Left cardiac atrium (tissue), 4 donors: ENCODE data around the gene KLF15. TPM values are rescaled to one million over a fixed set of nuclear protein-coding genes. Genes with fewer than 3 reads are reported as not detected.
A peak's percentile ranks its signal among the peaks of the same experiment; 100 is the strongest.

ENCODE experiments used
- ATAC-seq, 2 donors: fragments of 200-7000 bp; cut with Tn5 transposase; one replicate each; pipeline ENCODE4 v1.9.1; 2020; ENCODE audit warnings: mild to moderate bottlenecking in 2 of 2, moderate library complexity in 2 of 2
- DNase-seq: peaks from one replicate; pipeline ENCODE4 v3.0.0-alpha.2; 2020
- intact Hi-C, 2 donors: fragments of 100-400 bp; cut with DNase I; formaldehyde crosslinking; loops; one replicate each; pipeline versions ENCODE4 v1.14.1 to v1.15.1; 2022 to 2023
- total RNA-seq, 2 donors: library from RNA; stranded (reverse); fragmentation: NEBNext Ultra II Directional; extraction: Animal tissue kit (Norgen Biotek cat#: 25700); gene quantifications; one replicate each; pipeline ENCODE4 v1.2.1, GENCODE V29; 2021
- donor health status: DM: no; HTN: yes; CAD: no.
- donor health status: DM: no; HTN: yes; CAD: no; lungs with severe emphysema.
- donor health status: DM: yes; HTN: yes; CAD: no.
- donor health status: Dilated cardiomyopathy.

The KLF15 gene
- total RNA-seq, 2 donors from 2014 or later, result 23.8 to 32.4 TPM

DNA sequence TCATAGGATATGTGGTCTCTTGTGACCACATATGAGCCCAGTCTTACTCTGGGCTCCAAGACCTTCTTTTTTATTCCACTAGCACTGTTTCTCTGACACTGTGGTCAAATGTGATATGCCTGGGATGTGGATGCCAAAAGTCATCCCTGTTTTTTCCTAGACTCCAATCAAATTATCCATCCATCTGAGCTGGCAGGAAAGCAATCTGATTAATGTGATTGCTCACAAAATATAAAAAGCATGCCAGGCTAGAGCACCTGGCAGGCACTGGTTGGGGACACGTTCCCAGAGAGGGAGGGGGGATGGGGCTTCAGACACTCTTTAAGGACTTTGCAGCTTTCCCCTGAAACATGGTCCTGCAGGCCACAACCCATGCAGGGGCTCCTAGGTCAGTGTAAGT lies 34.4 kb upstream of the KLF15 start:
- ATAC-seq (no peak), DNase-seq (no peak)
- intact Hi-C loops, result loop anchor here (5.0 to 10.0 kb wide), 2 partner anchors 257 to 259 kb away; no protein-coding TSS in a partner anchor

DNA sequence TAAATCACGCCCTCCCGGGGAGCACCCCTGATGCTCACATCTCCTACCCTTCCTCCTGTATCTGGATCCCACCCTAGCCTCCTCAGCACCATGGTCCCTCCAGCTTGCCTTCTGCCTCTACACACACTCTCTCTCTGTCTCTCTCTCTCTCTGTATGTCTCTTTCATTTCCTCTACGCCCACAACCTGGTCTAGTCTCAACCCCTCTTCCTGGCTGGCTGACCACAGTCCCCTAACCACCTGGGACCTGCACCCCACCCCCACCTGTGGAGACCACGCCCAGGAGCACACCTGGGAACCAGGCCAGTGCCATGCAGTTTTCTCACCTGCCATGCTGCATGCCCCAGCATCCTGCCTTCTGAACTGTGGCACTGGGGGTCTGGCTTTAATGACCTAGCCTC lies 33.5 kb upstream of the KLF15 start:
- DNase-seq, result no peak
- ATAC-seq, result no peak
- intact Hi-C loops, result loop anchor here (5.0 to 10.0 kb wide), 2 partner anchors 256 to 258 kb away; no protein-coding TSS in a partner anchor

DNA sequence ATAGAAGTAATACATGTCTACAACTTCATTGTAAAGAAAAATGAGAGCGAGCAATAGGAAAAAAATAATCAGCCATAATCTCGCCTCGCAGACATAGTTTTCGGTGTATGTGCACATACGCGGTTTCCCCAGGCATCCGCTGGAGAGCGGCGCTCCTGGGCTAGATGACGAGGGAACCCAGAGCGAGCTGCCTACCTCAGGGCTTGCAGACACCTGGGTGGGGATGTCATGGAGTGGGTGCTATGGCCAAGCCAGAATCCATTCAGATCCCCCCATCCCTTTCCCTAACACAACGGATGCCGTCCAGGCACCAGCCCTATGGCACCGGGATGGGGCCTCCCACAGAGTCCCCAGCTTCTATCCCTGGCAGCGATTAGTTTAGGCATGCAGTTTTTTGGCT lies 33.0 kb upstream of the KLF15 start:
- no peak for ATAC-seq
- intact Hi-C loops, result loop anchor here (5.0 to 10.0 kb wide), 2 partner anchors 255 to 258 kb away; no protein-coding TSS in a partner anchor

GRCh38 chr3:126389794-126390146 lies 32.6 kb upstream of the KLF15 start:
- no peak for DNase-seq
- intact Hi-C loops, result loop anchor here (1.0 to 10.0 kb wide), 5 partner anchors 33 to 257 kb away; partner anchors contain the start of gene KLF15 (in 1 of the 2)
- no peak for ATAC-seq

More for the DNA sequence above, 33.0 kb upstream of the KLF15 start:
- no peak for DNase-seq

- intact Hi-C loops, result loop anchor here (1.0 to 2.0 kb wide), 3 partner anchors 32 to 130 kb away; partner anchors contain the start of gene KLF15 (in 1 of the 2)
- peak; percentile 94 to 98 for ATAC-seq
- DNase-seq, result peak; percentile 95
Observed at GRCh38 chr3:126389112-126389793, 32.0 kb upstream of the KLF15 start.

- intact Hi-C loops, result no loop called here
- ATAC-seq, result no peak
Observed at GRCh38 chr3:126381966-126382365, 24.8 kb upstream of the KLF15 start.

DNA sequence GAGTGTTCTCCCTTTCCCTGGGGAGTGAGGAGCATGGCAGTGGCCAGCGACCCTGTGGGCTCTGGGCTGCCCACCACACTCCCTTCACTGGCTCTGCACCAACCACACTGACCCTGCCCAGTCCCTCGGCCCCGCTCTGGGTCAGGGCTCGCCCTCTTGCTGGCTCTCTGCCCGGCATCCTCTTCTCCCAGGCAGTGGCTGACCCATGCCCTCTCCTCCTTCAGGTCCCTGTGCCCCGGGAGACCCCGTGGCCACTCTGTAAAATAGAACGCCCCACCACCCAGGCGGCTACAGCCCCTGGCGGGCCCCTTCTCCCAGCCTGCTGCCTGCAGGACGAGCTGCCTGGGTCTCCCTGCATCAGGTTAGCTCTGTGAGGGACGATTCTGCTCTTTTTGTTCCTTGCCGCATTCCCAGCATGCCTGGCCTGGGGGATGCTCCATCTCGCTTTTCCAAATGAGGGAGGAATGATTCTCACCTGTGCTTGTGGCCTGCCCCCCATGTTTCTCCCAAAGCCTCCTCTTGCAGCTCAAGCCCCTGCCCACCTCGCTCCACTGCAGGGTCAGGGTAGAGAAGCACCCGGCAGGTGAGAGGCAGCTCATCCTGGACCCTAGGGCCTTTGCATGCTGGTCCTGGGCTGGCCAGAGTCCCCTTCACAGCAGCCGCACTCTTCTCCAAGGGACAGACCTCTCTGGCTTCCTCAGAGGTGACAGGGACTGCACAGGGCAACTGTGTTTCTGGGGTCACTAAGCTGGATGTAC lies 23.0 kb upstream of the KLF15 start:
- ATAC-seq (no peak), DNase-seq (no peak)
- intact Hi-C loops, result no loop called here

More at GRCh38 chr3:126381966-126382365, 24.8 kb upstream of the KLF15 start:
- DNase-seq, result no peak

DNA sequence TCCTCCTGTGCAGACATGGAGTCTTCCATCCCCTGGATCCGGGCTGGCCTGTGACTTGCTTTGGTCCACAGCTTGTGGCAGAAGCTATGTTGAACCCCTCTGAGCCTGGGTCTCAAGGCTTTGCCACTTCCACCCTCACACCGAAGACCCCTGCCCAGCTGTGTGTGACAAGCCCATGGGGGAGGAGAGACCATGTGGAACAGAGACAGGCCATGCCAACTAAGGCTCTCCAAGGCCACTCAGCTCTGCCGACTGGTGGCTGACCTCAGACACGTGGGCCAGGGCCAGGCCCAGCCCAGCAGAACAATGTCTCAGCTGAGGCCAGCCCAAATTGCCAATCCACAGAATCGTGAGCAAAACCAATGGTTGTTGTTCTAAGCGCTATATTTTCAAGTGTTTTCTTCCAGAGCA lies 21.1 kb upstream of the KLF15 start:
- intact Hi-C loops, result loop anchor here in 1 of 2 donors (5.0 kb wide), 1 partner anchor 121 kb away; no protein-coding TSS in a partner anchor
- no peak for ATAC-seq
- no peak for DNase-seq

GRCh38 chr3:126377211-126377610 lies 20.0 kb upstream of the KLF15 start:
- DNase-seq (no peak), ATAC-seq (no peak)
- intact Hi-C loops, result loop anchor here in 1 of 2 donors (5.0 kb wide), 1 partner anchor 120 kb away; no protein-coding TSS in a partner anchor

GRCh38 chr3:126376444-126376843 lies 19.2 kb upstream of the KLF15 start:
- DNase-seq (no peak), ATAC-seq (no peak)
- intact Hi-C loops, result loop anchor here in 1 of 2 donors (5.0 kb wide), 1 partner anchor 119 kb away; no protein-coding TSS in a partner anchor

DNA sequence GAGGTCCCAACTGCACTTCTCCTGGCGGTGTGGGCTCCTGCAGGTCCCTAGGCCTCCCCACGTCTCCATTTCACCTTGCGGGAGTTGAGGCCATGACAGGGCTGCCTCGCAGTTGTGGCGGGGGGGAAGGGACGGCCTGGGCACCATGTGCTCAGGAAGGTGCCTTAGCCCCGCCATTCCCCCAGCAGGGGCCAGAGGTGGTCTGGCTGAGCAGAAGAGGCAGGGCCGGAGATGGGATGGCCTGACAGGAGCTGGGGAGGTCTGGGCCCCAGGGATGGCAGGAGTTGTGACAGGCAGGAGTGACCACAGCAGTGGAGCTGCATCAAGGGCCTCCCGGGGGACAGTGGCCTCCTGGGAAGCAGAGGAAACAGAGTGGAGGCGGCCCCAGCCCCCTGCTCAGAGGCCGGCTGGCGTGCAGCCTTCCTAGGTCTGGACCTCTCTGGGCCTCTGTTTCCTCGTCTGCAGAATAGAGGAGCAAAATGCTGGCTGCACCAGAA lies 18.7 kb upstream of the KLF15 start:
- intact Hi-C loops, result loop anchor here in 1 of 2 donors (5.0 kb wide), 1 partner anchor 119 kb away; no protein-coding TSS in a partner anchor
- DNase-seq, result no peak

GRCh38 chr3:126373682-126374601 lies 16.7 kb upstream of the KLF15 start:
- DNase-seq (no peak), ATAC-seq (peak; percentile 41 to 69)
- intact Hi-C loops, result no loop called here

More for the DNA sequence above, 18.7 kb upstream of the KLF15 start:
- no peak for ATAC-seq

DNA sequence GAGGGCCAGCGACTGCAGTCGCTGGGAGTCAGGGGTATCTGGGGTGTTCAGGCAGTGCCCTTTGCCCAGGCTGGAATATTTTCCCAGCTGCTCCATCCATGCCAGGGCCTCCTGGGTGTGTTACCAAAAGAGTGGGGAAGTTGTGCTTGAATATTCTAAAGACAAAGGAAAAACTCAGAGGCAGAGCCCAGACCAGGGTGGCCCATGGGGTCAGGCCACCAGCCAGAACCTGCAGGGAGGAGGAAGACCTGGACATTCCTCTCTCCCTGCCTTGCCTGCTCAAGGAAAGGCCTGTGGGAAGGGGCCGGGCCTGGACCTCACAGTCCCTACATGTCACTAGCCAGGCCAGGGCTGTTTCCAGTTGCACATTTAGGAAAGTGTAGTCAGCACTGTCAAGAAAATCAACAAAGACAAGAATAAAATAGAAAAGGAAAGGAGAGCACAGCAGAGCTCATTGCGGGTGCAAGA lies 16.0 kb upstream of the KLF15 start:
- no peak for DNase-seq
- intact Hi-C loops, result no loop called here
- no peak for ATAC-seq

DNA sequence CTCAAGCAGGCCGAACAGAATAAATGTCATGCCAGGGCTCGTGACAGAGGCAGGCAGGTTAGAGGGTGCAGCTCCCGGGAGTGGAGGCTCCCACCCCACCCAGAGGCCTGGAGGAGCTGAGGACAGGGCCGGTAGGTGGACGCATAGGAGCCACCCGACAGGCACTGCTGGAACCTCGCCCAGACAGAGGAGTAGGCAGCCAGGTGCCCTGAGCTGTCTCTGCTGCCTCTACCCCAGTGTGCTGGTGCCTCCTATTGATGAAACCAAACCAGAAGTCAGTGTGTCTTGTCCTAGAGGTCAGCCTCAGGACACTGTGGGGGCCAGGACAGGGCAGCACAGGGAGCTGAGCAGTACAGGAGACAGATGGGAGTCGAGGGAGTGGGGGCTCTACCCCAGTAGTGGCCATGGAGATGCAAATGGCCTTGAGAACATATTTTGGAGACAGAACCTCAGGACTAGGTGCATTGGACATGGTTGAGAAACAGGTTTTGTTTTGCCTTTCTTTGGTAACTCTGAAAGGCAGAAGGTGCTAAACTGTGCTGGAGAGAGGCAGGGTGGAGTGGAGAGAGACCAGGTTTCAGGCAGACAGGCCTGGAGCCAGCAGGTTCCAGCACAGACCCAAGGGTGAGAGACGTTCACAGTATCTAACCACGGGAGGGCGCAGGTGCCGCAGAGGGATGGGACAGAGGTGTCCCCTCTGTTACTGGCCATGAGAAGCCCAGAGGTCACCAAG lies 15.4 kb upstream of the KLF15 start:
- intact Hi-C loops, result no loop called here
- ATAC-seq, result no peak
- no peak for DNase-seq

DNA sequence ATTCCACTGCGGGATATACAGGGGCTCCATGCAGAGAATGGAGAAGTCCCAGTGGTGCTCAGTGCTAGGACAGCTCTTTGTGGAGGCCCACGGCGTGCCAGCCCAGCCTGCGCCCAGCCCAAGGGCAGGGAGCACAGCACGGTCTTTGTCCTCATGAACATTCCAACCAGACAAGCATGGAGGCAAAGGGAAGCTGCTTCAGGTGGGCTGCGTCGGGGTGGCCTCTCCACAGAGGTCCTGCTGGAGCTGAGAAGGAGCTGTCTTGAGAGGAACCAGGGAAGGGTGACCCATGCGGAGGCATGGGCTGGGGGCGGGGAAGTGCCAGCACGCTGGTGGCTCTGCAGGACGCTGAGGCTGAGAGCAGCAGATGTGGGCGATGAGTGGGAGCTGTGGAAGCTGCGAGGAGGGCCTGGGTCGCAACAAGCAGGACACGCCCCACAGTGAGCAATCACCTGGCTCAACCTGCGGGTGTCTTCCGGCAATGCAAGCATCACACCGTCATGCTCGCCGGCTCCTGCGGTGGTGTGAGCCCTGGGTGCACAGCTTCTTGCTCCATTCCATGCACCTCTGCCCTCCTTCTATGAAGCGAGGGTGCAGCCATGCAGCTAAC lies 14.0 kb upstream of the KLF15 start:
- intact Hi-C loops, result no loop called here
- DNase-seq, result no peak
- ATAC-seq, result no peak

- intact Hi-C loops, result no loop called here
- ATAC-seq (no peak), DNase-seq (no peak)
Observed at GRCh38 chr3:126370606-126371005, 13.4 kb upstream of the KLF15 start.

GRCh38 chr3:126370055-126370454 lies 12.8 kb upstream of the KLF15 start:
- intact Hi-C loops, result no loop called here
- DNase-seq (no peak), ATAC-seq (no peak)

DNA sequence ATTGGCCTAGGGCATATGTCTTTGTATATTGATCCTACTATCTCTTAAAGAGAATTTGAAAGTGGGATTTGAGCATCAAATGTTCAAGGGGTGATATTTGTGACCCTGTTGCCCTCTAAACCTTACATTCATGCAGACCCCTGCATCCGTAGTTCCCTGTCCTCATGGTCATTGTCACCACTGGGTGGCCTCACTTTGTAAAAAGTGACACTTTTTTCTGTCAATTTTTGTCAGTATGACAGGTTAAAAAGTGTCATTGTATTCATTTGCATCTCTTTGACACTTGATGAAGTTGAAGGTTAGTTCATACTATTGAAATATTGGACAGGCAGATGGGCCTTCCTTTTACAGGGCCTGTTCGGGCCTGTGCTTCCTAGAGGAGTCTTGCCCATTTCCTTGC lies 12.3 kb upstream of the KLF15 start:
- DNase-seq, result no peak

More for the DNA sequence above, 12.3 kb upstream of the KLF15 start:
- intact Hi-C loops, result no loop called here
- no peak for ATAC-seq
